Endothelial cell of umbilical vein (primary cell): ENCODE results near the gene CPNE8. TPM values are rescaled to one million over a fixed set of nuclear protein-coding genes. Genes with fewer than 3 reads are reported as not detected.

Source experiments
- BruUV-seq: library from RNA; stranded (reverse); fragments of 400-500 nt; replicated peaks from 2 replicates; lab custom pipeline; 2021; lab: Mats Ljungman, UMichigan
- CTCF ChIA-PET: fragments of 300-600, 350-600 bp; sonication (Branson Sonifier 250); formaldehyde crosslinking; loops from one replicate; lab custom pipeline; 2021; ENCODE audit warnings: antibody characterized with exemption, inconsistent platforms; lab: Charles Lee
- POLR2A ChIA-PET: fragments of 300-600, 350-600 bp; sonication (Branson Sonifier 250); formaldehyde crosslinking; loops from one replicate; lab custom pipeline; 2021; ENCODE audit warnings: antibody characterized with exemption, inconsistent platforms; lab: Charles Lee
- DNase-seq: peaks from one replicate; pipeline ENCODE4 v3.0.0-alpha.2; 2011; ENCODE audit warnings: low read depth, low spot score
- FAIRE-seq: peaks from 2 replicates; lab custom pipeline; 2011; peaks lifted over from hg19 to GRCh38; lab: Jason Lieb, UNC
- H2AFZ ChIP-seq: 2 replicates; pipeline ENCODE4 v1.6.0; 2012; ENCODE audit warnings: low read depth, low read length, control low read depth, inconsistent platforms
- H3K27ac ChIP-seq: 2 replicates; pipeline ENCODE4 v1.5.1; 2011; ENCODE audit warnings: low read depth, mild to moderate bottlenecking, control low read depth, low read length, moderate library complexity; ENCODE audit not compliant: insufficient read depth
- H3K27me3 ChIP-seq, 2 experiments: 2 replicates each; pipeline versions ENCODE4 v1.6.0 to v1.6.1; 2011; ENCODE audit warnings: low read length in 2 of 2, mixed read lengths in 1 of 2; ENCODE audit not compliant: control insufficient read depth in 2 of 2, insufficient read depth in 2 of 2
- H3K36me3 ChIP-seq, 2 experiments: 2 replicates in 1 of 2; 3 replicates in 1 of 2; pipeline ENCODE4 v1.5.1; 2011; ENCODE audit warnings: low read length in 2 of 2, mild to moderate bottlenecking in 1 of 2, moderate library complexity in 1 of 2; ENCODE audit not compliant: control insufficient read depth in 2 of 2, insufficient read depth in 2 of 2; ENCODE audit errors: extremely low read depth in 1 of 2
- H3K4me1 ChIP-seq: 3 replicates; pipeline ENCODE4 v1.5.1; 2011; ENCODE audit warnings: mild to moderate bottlenecking, low read length; ENCODE audit not compliant: control insufficient read depth, insufficient read depth; ENCODE audit errors: extremely low read depth
- H3K4me2 ChIP-seq: 2 replicates; pipeline ENCODE4 v1.6.1; 2011; ENCODE audit warnings: low read length, control low read depth, mixed read lengths; ENCODE audit not compliant: insufficient read depth
- H3K4me3 ChIP-seq, 3 experiments: fragments of 200-600 bp in 1 of 3; sonication (generic), shearing (Covaris generic) in 1 of 3; replicated peaks in 1 of 3; 2 replicates each; pipeline ENCODE4 v1.5.1; 2011 to 2016; ENCODE audit warnings: control low read depth in 3 of 3, low read length in 3 of 3, mild to moderate bottlenecking in 2 of 3, inconsistent platforms in 1 of 3, low read depth in 1 of 3, moderate library complexity in 1 of 3; ENCODE audit not compliant: insufficient read depth in 1 of 3
- H3K79me2 ChIP-seq: 2 replicates; pipeline ENCODE4 v1.6.0; 2012; ENCODE audit warnings: low read length, inconsistent platforms; ENCODE audit not compliant: control insufficient read depth, insufficient read depth
- H3K9ac ChIP-seq: replicated peaks from 2 replicates; pipeline ENCODE3; 2011; ENCODE audit warnings: low read length, control low read depth; ENCODE audit not compliant: insufficient read depth; ENCODE audit errors: extremely low read depth
- H3K9me1 ChIP-seq: replicated peaks from 3 replicates; pipeline ENCODE4 v1.6.0; 2011; ENCODE audit warnings: mild to moderate bottlenecking, low read length; ENCODE audit not compliant: control insufficient read depth, insufficient read depth; ENCODE audit errors: extremely low read depth
- H3K9me3 ChIP-seq: replicated peaks from 2 replicates; pipeline ENCODE4 v1.5.1; 2012; ENCODE audit warnings: low read length, inconsistent platforms; ENCODE audit not compliant: control insufficient read depth, insufficient read depth
- H4K20me1 ChIP-seq: replicated peaks from 2 replicates; pipeline ENCODE3; 2011; ENCODE audit warnings: mild to moderate bottlenecking, low read length; ENCODE audit not compliant: control insufficient read depth, insufficient read depth; ENCODE audit errors: extremely low read depth
- EZH2 ChIP-seq: IDR thresholded peaks from 2 replicates; pipeline ENCODE4 v1.6.1; 2012; ENCODE audit warnings: borderline replicate concordance, low read depth, mild to moderate bottlenecking, moderate library complexity, low read length, inconsistent platforms; ENCODE audit not compliant: severe bottlenecking
- FOS ChIP-seq: IDR thresholded peaks from 2 replicates; pipeline ENCODE4 v1.6.1; 2011; ENCODE audit warnings: mild to moderate bottlenecking, low read length, moderate library complexity, borderline replicate concordance; ENCODE audit not compliant: insufficient read depth
- GATA2 ChIP-seq: IDR thresholded peaks from 2 replicates; pipeline ENCODE4 v1.7.0; 2011; ENCODE audit warnings: low read depth, mild to moderate bottlenecking, moderate library complexity, mixed read lengths, low read length; ENCODE audit not compliant: insufficient read length, insufficient read depth
- JUN ChIP-seq: IDR thresholded peaks from 2 replicates; pipeline ENCODE4 v1.6.1; 2011; ENCODE audit warnings: borderline replicate concordance, low read depth; ENCODE audit not compliant: insufficient read length, insufficient read depth
- MAX ChIP-seq: IDR thresholded peaks from 2 replicates; pipeline ENCODE4 v1.6.1; 2011; ENCODE audit not compliant: insufficient read depth, insufficient read length
- MYC ChIP-seq: IDR thresholded peaks from one replicate; pipeline ENCODE4 v1.6.1; 2011; ENCODE audit warnings: mild to moderate bottlenecking, low read depth, low read length
- POLR2A ChIP-seq: IDR thresholded peaks from 2 replicates; pipeline ENCODE4 v1.6.1; 2012; ENCODE audit warnings: low read depth, mild to moderate bottlenecking, control low read depth, low read length
- POLR2AphosphoS5 ChIP-seq: IDR thresholded peaks from 2 replicates; pipeline ENCODE4 v1.6.1; 2012; ENCODE audit warnings: low read depth, mild to moderate bottlenecking, control low read depth, low read length, moderate library complexity; ENCODE audit not compliant: insufficient read depth
- dilution Hi-C: fragments of 300-500 bp; cut with MboI; formaldehyde crosslinking; loops from one replicate; pipeline ENCODE4 v1.15.0; 2019; ENCODE audit warnings: low sequenced_read_pairs; ENCODE audit not compliant: extremely low pct_ligation_motif_present
- intact Hi-C: fragments of 100-400 bp; cut with micrococcal nuclease; formaldehyde crosslinking; loops from one replicate; pipeline ENCODE4 v1.10.0; 2022
- polyA plus RNA-seq, 4 experiments: library from polyadenylated mRNA; depleted of rRNA in 3 of 4; stranded (reverse) in 3 of 4; unstranded in 1 of 4; fragments of >200 nt; gene quantifications; 2 replicates each; pipeline versions ENCODE4 v1.2.1 to v1.2.3, GENCODE V29; 2011 to 2012; ENCODE audit warnings: missing spikeins in 1 of 4
- total RNA-seq: library from RNA; stranded (reverse); gene quantifications from 2 replicates; pipeline ENCODE4 v1.2.3, GENCODE V29; 2021
- TF ChIP-seq, protein P1 (sequence below), 2 donors: IDR thresholded peaks; 1 replicate in 1 of 2; 2 replicates in 1 of 2; pipeline ENCODE4 v1.5.1; 2011; ENCODE audit warnings: low read length in 2 of 2, mild to moderate bottlenecking in 2 of 2, moderate library complexity in 2 of 2, control low read depth in 1 of 2, inconsistent platforms in 1 of 2, low read depth in 1 of 2; ENCODE audit not compliant: insufficient read depth in 1 of 2; ENCODE audit errors: extremely low read depth in 1 of 2

Gene CPNE8
- total and polyA plus RNA-seq, 2 donors (not counting 3 experiments of a cell fraction or from before 2014, with no cell fraction given) = 4.4 to 13.7 TPM

DNA sequence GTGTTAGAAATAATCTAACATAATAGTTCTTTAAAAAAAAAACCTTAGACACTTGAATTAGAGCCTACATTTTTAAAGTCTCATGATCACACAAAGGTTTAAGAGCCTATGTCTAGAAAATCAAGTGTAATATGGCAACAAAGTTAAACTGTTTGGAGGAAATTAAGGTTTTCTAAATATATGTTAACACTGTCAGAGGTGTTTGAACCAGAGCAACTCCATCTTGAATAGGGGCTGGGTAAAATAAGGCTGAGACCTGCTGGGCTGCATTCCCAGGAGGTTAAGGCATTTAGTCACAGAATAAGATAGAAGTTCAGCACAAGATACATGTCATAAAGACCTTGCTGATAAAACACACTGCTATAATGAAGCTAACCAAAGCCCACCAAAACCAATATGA, 12.4 kb downstream of the CPNE8 start:
- TF ChIP-seq GATA2 = no peak
- no peak for TF ChIP-seq MYC
- POLR2A ChIA-PET = no interaction called here
- no TSS peak for BruUV-seq
- intact Hi-C loops = no loop called here
- no peaks in the 10 kb centered on the region for H3K4me1 ChIP-seq
- no peak for FAIRE-seq
- no peak overlapping the region for H3K27ac ChIP-seq
- DNase-seq = no peak
- no peak overlapping the region for H3K4me3 ChIP-seq
- H3K9ac ChIP-seq = no peak overlapping the region
- no peaks in the 10 kb centered on the region for H3K27me3 ChIP-seq
- no peaks in the 10 kb centered on the region for H3K36me3 ChIP-seq
- no peaks in the 10 kb centered on the region for H4K20me1 ChIP-seq
- no peaks in the 10 kb centered on the region for H3K9me1 ChIP-seq
- no peak overlapping the region for H2AFZ ChIP-seq
- no peak overlapping the region for H3K4me2 ChIP-seq
- CTCF ChIA-PET = no interaction called here
- peaks cover 9% of the 10 kb centered on the region for H3K79me2 ChIP-seq
- H3K9me3 ChIP-seq = no peaks in the 10 kb centered on the region
- dilution Hi-C loops = no loop called here

DNA sequence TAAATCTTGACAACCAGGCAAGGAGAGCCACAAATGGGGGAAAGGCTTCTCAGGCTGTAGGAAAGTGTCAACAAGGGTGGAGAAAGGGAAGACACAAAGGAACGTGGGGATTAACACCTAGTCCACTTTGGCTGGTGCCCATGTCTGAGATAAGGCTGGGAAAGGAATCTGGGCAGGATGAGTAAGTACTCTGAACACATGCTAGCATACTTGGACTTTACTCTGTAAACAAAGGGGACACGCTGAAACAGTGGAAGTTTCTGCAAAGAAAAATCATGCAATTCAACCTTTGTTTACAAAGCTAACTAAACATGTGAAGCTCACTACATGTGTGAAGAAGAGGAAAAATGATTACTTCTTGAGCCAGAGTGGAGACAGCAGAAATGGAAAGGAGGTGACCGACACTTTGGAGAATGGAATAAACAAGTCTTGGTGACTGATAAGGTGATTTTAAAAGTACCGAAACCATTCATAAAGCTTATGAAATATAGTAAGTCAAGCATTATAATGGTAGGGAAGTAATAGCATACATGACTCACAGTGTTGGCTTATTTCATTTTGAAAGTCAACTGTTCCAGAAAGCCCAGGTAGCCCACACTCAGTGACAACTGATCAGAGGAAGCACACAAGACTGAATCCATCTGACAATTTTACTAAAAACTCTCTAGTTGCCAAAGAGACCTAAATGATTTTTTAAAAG, 13.2 kb downstream of the CPNE8 start:
- Histone ChIP-seq H3K27ac (no peak overlapping the region), H3K36me3 (no peaks in the 10 kb centered on the region), H3K9ac (no peak overlapping the region), H3K9me3 (no peaks in the 10 kb centered on the region), H3K4me2 (no peak overlapping the region), H3K79me2 (peaks cover 6% of the 10 kb centered on the region), H3K9me1 (no peaks in the 10 kb centered on the region), H2AFZ (no peak overlapping the region), H3K4me1 (no peaks in the 10 kb centered on the region), H3K27me3 (no peaks in the 10 kb centered on the region), H3K4me3 (no peak overlapping the region), H4K20me1 (no peaks in the 10 kb centered on the region)
- no peak for DNase-seq
- intact Hi-C loops = no loop called here
- no TSS peak for BruUV-seq
- ChIA-PET POLR2A (no interaction called here), CTCF (no interaction called here)
- TF ChIP-seq POLR2A (no peak), JUN (no peak), GATA2 (no peak), MYC (no peak), FOS (no peak), POLR2AphosphoS5 (no peak), MAX (no peak), EZH2 (no peak)
- TF ChIP-seq, protein P1, sequence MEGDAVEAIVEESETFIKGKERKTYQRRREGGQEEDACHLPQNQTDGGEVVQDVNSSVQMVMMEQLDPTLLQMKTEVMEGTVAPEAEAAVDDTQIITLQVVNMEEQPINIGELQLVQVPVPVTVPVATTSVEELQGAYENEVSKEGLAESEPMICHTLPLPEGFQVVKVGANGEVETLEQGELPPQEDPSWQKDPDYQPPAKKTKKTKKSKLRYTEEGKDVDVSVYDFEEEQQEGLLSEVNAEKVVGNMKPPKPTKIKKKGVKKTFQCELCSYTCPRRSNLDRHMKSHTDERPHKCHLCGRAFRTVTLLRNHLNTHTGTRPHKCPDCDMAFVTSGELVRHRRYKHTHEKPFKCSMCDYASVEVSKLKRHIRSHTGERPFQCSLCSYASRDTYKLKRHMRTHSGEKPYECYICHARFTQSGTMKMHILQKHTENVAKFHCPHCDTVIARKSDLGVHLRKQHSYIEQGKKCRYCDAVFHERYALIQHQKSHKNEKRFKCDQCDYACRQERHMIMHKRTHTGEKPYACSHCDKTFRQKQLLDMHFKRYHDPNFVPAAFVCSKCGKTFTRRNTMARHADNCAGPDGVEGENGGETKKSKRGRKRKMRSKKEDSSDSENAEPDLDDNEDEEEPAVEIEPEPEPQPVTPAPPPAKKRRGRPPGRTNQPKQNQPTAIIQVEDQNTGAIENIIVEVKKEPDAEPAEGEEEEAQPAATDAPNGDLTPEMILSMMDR (IDR thresholded peaks at IDR 0.05; ENCODE audit: extremely low read depth in 1 of 2, insufficient read depth in 1 of 2, low read depth in 1 of 2, low read length in 2 of 2) = no peak
- FAIRE-seq = no peak
- dilution Hi-C loops = no loop called here
